Transverse colon (tissue), 4 donors: ENCODE measurements around the gene DNAJC11.

Experiments
- EP300 ChIP-seq: sonication (generic); formaldehyde crosslinking; IDR thresholded peaks from one replicate; pipeline ENCODE4 v1.6.1; 2017; ENCODE audit warnings: antibody characterized with exemption, low read depth
- POLR2A ChIP-seq: fragments of 450-650 bp; IDR thresholded peaks from one replicate; pipeline ENCODE4 v1.6.1; 2016; ENCODE audit warnings: antibody characterized with exemption, mild to moderate bottlenecking, moderate library complexity
- POLR2AphosphoS5 ChIP-seq, 3 donors: sonication (generic); formaldehyde crosslinking; IDR thresholded peaks; one replicate each; pipeline ENCODE4 v1.6.1; 2016; ENCODE audit warnings: antibody characterized with exemption in 3 of 3
- TF ChIP-seq, protein P1 (sequence below), 5 experiments: fragments of 200-600 bp in 3 of 5; fragments of 450-650 bp in 2 of 5; sonication (generic) in 3 of 5; IDR thresholded peaks; 1 replicate in 2 of 5; 2 replicates in 3 of 5; pipeline ENCODE4 v1.5.1; 2016 to 2017; ENCODE audit warnings: antibody characterized with exemption in 5 of 5, inconsistent platforms in 3 of 5, mild to moderate bottlenecking in 2 of 5, moderate library complexity in 1 of 5

GRCh38 chr1:6596886-6597776 is 104.5 kb downstream of the DNAJC11 start:
- TF ChIP-seq, protein P1, sequence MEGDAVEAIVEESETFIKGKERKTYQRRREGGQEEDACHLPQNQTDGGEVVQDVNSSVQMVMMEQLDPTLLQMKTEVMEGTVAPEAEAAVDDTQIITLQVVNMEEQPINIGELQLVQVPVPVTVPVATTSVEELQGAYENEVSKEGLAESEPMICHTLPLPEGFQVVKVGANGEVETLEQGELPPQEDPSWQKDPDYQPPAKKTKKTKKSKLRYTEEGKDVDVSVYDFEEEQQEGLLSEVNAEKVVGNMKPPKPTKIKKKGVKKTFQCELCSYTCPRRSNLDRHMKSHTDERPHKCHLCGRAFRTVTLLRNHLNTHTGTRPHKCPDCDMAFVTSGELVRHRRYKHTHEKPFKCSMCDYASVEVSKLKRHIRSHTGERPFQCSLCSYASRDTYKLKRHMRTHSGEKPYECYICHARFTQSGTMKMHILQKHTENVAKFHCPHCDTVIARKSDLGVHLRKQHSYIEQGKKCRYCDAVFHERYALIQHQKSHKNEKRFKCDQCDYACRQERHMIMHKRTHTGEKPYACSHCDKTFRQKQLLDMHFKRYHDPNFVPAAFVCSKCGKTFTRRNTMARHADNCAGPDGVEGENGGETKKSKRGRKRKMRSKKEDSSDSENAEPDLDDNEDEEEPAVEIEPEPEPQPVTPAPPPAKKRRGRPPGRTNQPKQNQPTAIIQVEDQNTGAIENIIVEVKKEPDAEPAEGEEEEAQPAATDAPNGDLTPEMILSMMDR (IDR thresholded peaks at IDR 0.05): no peak
- no peak for TF ChIP-seq POLR2AphosphoS5 (IDR thresholded peaks at IDR 0.05)
- no peak for TF ChIP-seq EP300
- TF ChIP-seq POLR2A: no peak
